Measurements from ENCODE around the gene CUL3.
"Not testable (repeated sequence)": the region's sequence is repeated elsewhere in the genome, so short reads cannot be mapped to it uniquely, and the experiment has no call there.

GRCh38 chr2:224583033-224583432 lies 2.1 kb downstream of the CUL3 start:
- TF ChIP-seq CTCF, EZH2 (IDR thresholded peaks at IDR 0.05): not testable (repeated sequence)

Measured in neural progenitor cell (in vitro differentiated cells).